ENCODE measurements around the gene ATXN10.

- no peak for TF ChIP-seq CTCF (IDR thresholded peaks at IDR 0.05; ENCODE audit: low read depth, low read length)
- TF ChIP-seq POLR2A (IDR thresholded peaks at IDR 0.05; ENCODE audit: extremely low read depth, insufficient read length), result no peak
- no peak for TF ChIP-seq MYC (IDR thresholded peaks at IDR 0.05; ENCODE audit: low read depth, low read length)
- TF ChIP-seq, protein P1, sequence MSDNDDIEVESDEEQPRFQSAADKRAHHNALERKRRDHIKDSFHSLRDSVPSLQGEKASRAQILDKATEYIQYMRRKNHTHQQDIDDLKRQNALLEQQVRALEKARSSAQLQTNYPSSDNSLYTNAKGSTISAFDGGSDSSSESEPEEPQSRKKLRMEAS (IDR thresholded peaks at IDR 0.05; ENCODE audit: low read depth, low read length), result no peak
These were observed 66.6 kb downstream of the ATXN10 start for GRCh38 chr22:45738206-45738605.

All from NB4 (cell line).